H1 (cell line): ENCODE data around the gene IPO7. TPM values are rescaled to one million over a fixed set of nuclear protein-coding genes. Genes with fewer than 3 reads are reported as not detected.

Experiments
- CTCF ChIA-PET: fragments of 300-600 bp; sonication (Branson Sonifier 250); formaldehyde crosslinking; loops from one replicate; lab custom pipeline; 2021; ENCODE audit not compliant: partially characterized antibody; lab: Charles Lee
- POLR2A ChIA-PET: fragments of 300-600 bp; sonication (Branson Sonifier 250); formaldehyde crosslinking; loops from one replicate; lab custom pipeline; 2021; ENCODE audit warnings: inconsistent platforms; ENCODE audit not compliant: partially characterized antibody; lab: Charles Lee
- DNase-seq, 2 experiments: peaks; one replicate each; pipeline versions ENCODE4 v3.0.0 to v3.0.0-alpha.2; 2010 to 2022; ENCODE audit warnings: low spot score in 2 of 2, low read depth in 1 of 2, mixed read lengths in 1 of 2
- FAIRE-seq: peaks from 2 replicates; lab custom pipeline; 2011; peaks lifted over from hg19 to GRCh38; lab: Jason Lieb, UNC
- H2AFZ ChIP-seq: 2 replicates; pipeline ENCODE4 v1.8.1; 2012; ENCODE audit warnings: low read length, inconsistent platforms
- H2AK5ac ChIP-seq: 2 replicates; pipeline ENCODE4 v1.6.1; 2013; ENCODE audit warnings: low read depth, low read length
- H2BK120ac ChIP-seq: replicated peaks from 2 replicates; pipeline ENCODE3; 2013; ENCODE audit warnings: low read depth, low read length, inconsistent platforms
- H2BK12ac ChIP-seq: 2 replicates; pipeline ENCODE4 v1.6.1; 2013; ENCODE audit warnings: low read depth, low read length
- H2BK15ac ChIP-seq: 2 replicates; pipeline ENCODE4 v1.6.1; 2013; ENCODE audit warnings: low read length
- H2BK20ac ChIP-seq: 2 replicates; pipeline ENCODE4 v1.6.1; 2013; ENCODE audit warnings: low read length
- H2BK5ac ChIP-seq: 2 replicates; pipeline ENCODE4 v1.6.1; 2013; ENCODE audit warnings: low read depth, low read length
- H3K14ac ChIP-seq: 2 replicates; pipeline ENCODE4 v1.6.1; 2013; ENCODE audit warnings: inconsistent platforms; ENCODE audit not compliant: insufficient read length
- H3K18ac ChIP-seq: 2 replicates; pipeline ENCODE4 v1.6.1; 2013; ENCODE audit warnings: low read length; ENCODE audit errors: extremely low read depth
- H3K23ac ChIP-seq: 2 replicates; pipeline ENCODE4 v1.6.1; 2013; ENCODE audit warnings: inconsistent platforms; ENCODE audit not compliant: insufficient read length
- H3K23me2 ChIP-seq: 2 replicates; pipeline ENCODE4 v1.6.1; 2013; ENCODE audit warnings: low read depth, low read length
- H3K27ac ChIP-seq: 2 replicates; pipeline ENCODE4 v1.6.1; 2011; ENCODE audit warnings: low read depth, low read length, inconsistent platforms
- H3K27me3 ChIP-seq, 4 experiments: replicated peaks in 1 of 4; 1 replicate in 1 of 4; 2 replicates in 3 of 4; pipeline versions ENCODE4 v1.6.1 to v1.8.1; 2011 to 2013; ENCODE audit warnings: low read length in 3 of 4, mild to moderate bottlenecking in 3 of 4, inconsistent platforms in 2 of 4, mixed read lengths in 2 of 4, moderate library complexity in 1 of 4; ENCODE audit not compliant: control insufficient read depth in 3 of 4, insufficient read depth in 3 of 4; ENCODE audit errors: extremely low read depth in 1 of 4
- H3K36me3 ChIP-seq, 4 experiments: 2 replicates each; pipeline versions ENCODE4 v1.6.1 to v1.8.1; 2011 to 2013; ENCODE audit warnings: mild to moderate bottlenecking in 4 of 4, low read length in 3 of 4, moderate library complexity in 2 of 4, control low read depth in 1 of 4, inconsistent platforms in 1 of 4; ENCODE audit not compliant: insufficient read depth in 4 of 4, control insufficient read depth in 2 of 4
- H3K4ac ChIP-seq: replicated peaks from 2 replicates; pipeline ENCODE3; 2013; ENCODE audit warnings: low read length, low read depth, mixed read lengths, inconsistent platforms; ENCODE audit not compliant: insufficient read length
- H3K4me1 ChIP-seq, 4 experiments: replicated peaks in 1 of 4; 1 replicate in 1 of 4; 2 replicates in 3 of 4; pipeline versions ENCODE4 v1.6.1 to v1.8.1; 2011 to 2013; ENCODE audit warnings: low read length in 3 of 4, inconsistent platforms in 2 of 4, mixed read lengths in 1 of 4; ENCODE audit not compliant: insufficient read depth in 4 of 4, control insufficient read depth in 3 of 4
- H3K4me2 ChIP-seq, 2 experiments: 2 replicates each; pipeline versions ENCODE4 v1.6.1 to v1.8.1; 2011 to 2013; ENCODE audit warnings: low read depth in 2 of 2, low read length in 2 of 2, control low read depth in 1 of 2, inconsistent platforms in 1 of 2, mild to moderate bottlenecking in 1 of 2; ENCODE audit not compliant: insufficient read depth in 1 of 2
- H3K4me3 ChIP-seq, 4 experiments: fragments of 200-600, 300-600 bp in 1 of 4; sonication (generic), shearing (Covaris generic), sonication (Bioruptor Twin) in 1 of 4; 2 replicates each; pipeline versions ENCODE4 v1.5.1 to v1.8.1; 2011 to 2016; ENCODE audit warnings: low read length in 4 of 4, low read depth in 3 of 4, control low read depth in 2 of 4, inconsistent platforms in 2 of 4, mild to moderate bottlenecking in 2 of 4, mixed read lengths in 1 of 4, moderate library complexity in 1 of 4; ENCODE audit not compliant: insufficient read depth in 2 of 4; ENCODE audit errors: extremely low read depth in 1 of 4
- H3K56ac ChIP-seq: replicated peaks from 2 replicates; pipeline ENCODE3; 2013; ENCODE audit warnings: low read depth, mild to moderate bottlenecking, mixed read lengths, low read length, inconsistent platforms; ENCODE audit not compliant: insufficient read length
- H3K79me1 ChIP-seq: 2 replicates; pipeline ENCODE4 v1.6.1; 2013; ENCODE audit warnings: low read depth, low read length, control low read depth
- H3K79me2 ChIP-seq, 2 experiments: 2 replicates each; pipeline versions ENCODE4 v1.6.1 to v1.8.1; 2012 to 2013; ENCODE audit warnings: low read length in 2 of 2, mild to moderate bottlenecking in 2 of 2, inconsistent platforms in 1 of 2; ENCODE audit not compliant: insufficient read depth in 2 of 2, control insufficient read depth in 1 of 2
- H3K9ac ChIP-seq, 4 experiments: replicated peaks in 1 of 4; 1 replicate in 1 of 4; 2 replicates in 3 of 4; pipeline versions ENCODE4 v1.6.1 to v1.8.1; 2011 to 2013; ENCODE audit warnings: low read depth in 3 of 4, low read length in 3 of 4, control low read depth in 2 of 4, mild to moderate bottlenecking in 2 of 4, moderate library complexity in 2 of 4, inconsistent platforms in 1 of 4; ENCODE audit errors: extremely low read depth in 1 of 4
- H3K9me3 ChIP-seq, 2 experiments: 2 replicates each; pipeline versions ENCODE4 v1.6.1 to v1.8.1; 2012 to 2013; ENCODE audit warnings: mild to moderate bottlenecking in 2 of 2, moderate library complexity in 2 of 2, control low read depth in 1 of 2, inconsistent platforms in 1 of 2, low read depth in 1 of 2, low read length in 1 of 2, mixed read lengths in 1 of 2; ENCODE audit not compliant: insufficient read depth in 2 of 2
- H4K20me1 ChIP-seq, 2 experiments: replicated peaks in 1 of 2; 2 replicates each; pipeline versions ENCODE3 to v1.8.1; 2011 to 2013; ENCODE audit warnings: inconsistent platforms in 2 of 2, low read length in 2 of 2, mild to moderate bottlenecking in 1 of 2; ENCODE audit not compliant: insufficient read depth in 2 of 2, control insufficient read depth in 1 of 2
- H4K5ac ChIP-seq: 2 replicates; pipeline ENCODE4 v1.6.1; 2013; ENCODE audit warnings: low read length, low read depth, mixed read lengths, inconsistent platforms; ENCODE audit not compliant: insufficient read length
- H4K8ac ChIP-seq: 2 replicates; pipeline ENCODE4 v1.8.0; 2013; ENCODE audit warnings: mild to moderate bottlenecking, moderate library complexity, low read length, inconsistent platforms; ENCODE audit not compliant: insufficient read depth; ENCODE audit errors: extremely low read depth
- H4K91ac ChIP-seq: replicated peaks from 2 replicates; pipeline ENCODE3; 2013; ENCODE audit warnings: low read length, mixed read lengths, inconsistent platforms; ENCODE audit not compliant: insufficient read length
- SP4 ChIP-seq: IDR thresholded peaks from 2 replicates; pipeline ENCODE4 v1.6.1; 2012; ENCODE audit warnings: low read length, inconsistent platforms
- WGBS, 2 experiments: shearing (Covaris generic) in 1 of 2; methylation state at CpG; one replicate each; pipeline versions ENCODE4 v1.1.6 to v1.1.7; 2013 to 2015; ENCODE audit warnings: low lambda C conversion rate in 2 of 2, mixed read lengths in 2 of 2, inconsistent platforms in 1 of 2, low coverage in 1 of 2, missing lambda C conversion rate in 1 of 2; ENCODE audit not compliant: insufficient replicate concordance in 2 of 2, insufficient coverage in 1 of 2, insufficient read length in 1 of 2; ENCODE audit errors: extremely low coverage in 1 of 2, missing lambda C conversion rate in 1 of 2; 5-methylcytosine and 5-hydroxymethylcytosine counted together
- polyA plus RNA-seq, 7 experiments: library from polyadenylated mRNA; depleted of rRNA in 3 of 7; stranded (reverse) in 5 of 7; unstranded in 2 of 7; fragments of >200 nt in 5 of 7; fragments of 200-250 nt in 2 of 7; gene quantifications; 1 replicate in 5 of 7; 2 replicates in 1 of 7; 4 replicates in 1 of 7; pipeline versions ENCODE4 v1.2.1 to v1.2.3, GENCODE V29; 2011 to 2013; ENCODE audit warnings: missing spikeins in 2 of 7, mixed read lengths in 2 of 7
- total RNA-seq: library from RNA; stranded (reverse); fragmentation: NEBNext Ultra II Directional; extraction: Animal tissue kit (Norgen Biotek cat#: 25700); gene quantifications from 2 replicates; pipeline ENCODE4 v1.2.1, GENCODE V29; 2021

Gene IPO7
- total and polyA plus RNA-seq, 2 of the 8 experiments (the other 6 are each of a cell fraction or from before 2014, with no cell fraction given), result 45.9 to 259 TPM

DNA sequence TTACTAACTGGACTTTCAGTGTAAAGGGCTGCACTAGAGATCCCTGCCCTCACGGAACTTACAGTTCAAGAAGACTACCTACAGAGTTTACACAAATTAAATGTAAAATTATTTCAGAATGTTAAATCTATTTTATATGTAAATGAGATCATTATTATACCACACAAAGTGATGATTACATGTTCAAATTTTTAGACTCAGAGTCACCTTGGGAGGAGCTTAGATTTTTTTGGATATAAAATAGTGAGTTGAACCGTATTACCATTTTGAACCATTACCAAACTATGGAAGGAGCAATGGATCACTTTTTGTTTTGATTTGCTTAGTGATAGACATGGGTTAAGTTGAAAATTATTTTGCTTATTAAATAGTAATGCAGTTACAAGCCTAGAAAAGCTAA is 1.6 kb downstream of the IPO7 start:
- Histone ChIP-seq H3K56ac (no peak overlapping the region), H3K14ac (no peak overlapping the region), H2BK20ac (no peak overlapping the region), H3K4me1 (no peaks in the 10 kb centered on the region; a peak in 1 of 7 replicates), H2BK15ac (no peak overlapping the region), H2BK12ac (no peak overlapping the region), H4K5ac (no peak overlapping the region), H3K9ac (no peak overlapping the region; a peak in 2 of 7 replicates), H3K18ac (no peak overlapping the region), H2BK120ac (no peak overlapping the region), H3K27ac (no peak overlapping the region), H3K23me2 (no peaks in the 10 kb centered on the region), H3K23ac (no peak overlapping the region), H2AFZ (no peak overlapping the region), H2BK5ac (no peak overlapping the region), H3K27me3 (no peaks in the 10 kb centered on the region), H4K8ac (no peak overlapping the region), H3K9me3 (no peaks in the 10 kb centered on the region), H3K4me2 (peak overlapping the region; percentile 75 to 90), H3K4ac (no peak overlapping the region), H3K79me1 (no peaks in the 10 kb centered on the region), H3K36me3 (peaks cover 0 to 15% (median 0%) of the 10 kb centered on the region in 4 experiments; a peak in 2 of 8 replicates), H4K91ac (no peak overlapping the region), H3K79me2 (peaks cover 54 to 70% of the 10 kb centered on the region in 2 experiments), H2AK5ac (no peak overlapping the region), H3K4me3 (peak overlapping the region; percentile 82 to 97 (median 92); a peak in 5 of 8 replicates), H4K20me1 (peaks cover 14 to 15% of the 10 kb centered on the region in 2 experiments)
- DNase-seq (no peak), FAIRE-seq (no peak)
- 88% methylated on average over 2 of the region's 2 CpGs; no CpG with 5 or more reads in 1 of the 2 experiments for WGBS, 2 experiments
- CTCF ChIA-PET, result interaction anchor here (0.9 to 2.7 kb wide), 9 partner anchors 8 to 220 kb away, joined by 3 to 13 read pairs (median 3); no protein-coding TSS in a partner anchor
- no peak for TF ChIP-seq SP4
- POLR2A ChIA-PET, result interaction anchor here (0.5 to 6.6 kb wide), 20 partner anchors 10 to 704 kb away, joined by 3 to 72 read pairs (median 7); partner anchors contain the start of genes DENND5A, RPL27A, TMEM41B and TRIM66
